Neural cell (in vitro differentiated cells): Measurements from ENCODE around the gene SYT2.

Experiments
- EZH2 ChIP-seq: fragments of 200-600, 300-800 bp; shearing (Covaris generic), sonication (generic); IDR thresholded peaks from 2 replicates; pipeline ENCODE4 v1.6.1; 2014; ENCODE audit warnings: antibody characterized with exemption, low read length, borderline replicate concordance, mild to moderate bottlenecking; ENCODE audit not compliant: insufficient read depth, poor library complexity, severe bottlenecking
- MXI1 ChIP-seq: fragments of 450-650 bp; conservative IDR thresholded peaks from 2 replicates; pipeline ENCODE4 v1.6.1; 2014; ENCODE audit warnings: antibody characterized with exemption, mild to moderate bottlenecking; ENCODE audit not compliant: poor library complexity, severe bottlenecking
- POLR2AphosphoS5 ChIP-seq: IDR thresholded peaks from 2 replicates; pipeline ENCODE4 v1.6.1; 2012
- RAD21 ChIP-seq: fragments of 450-650 bp; conservative IDR thresholded peaks from 2 replicates; pipeline ENCODE4 v1.6.1; 2014; ENCODE audit warnings: antibody characterized with exemption, mild to moderate bottlenecking, moderate library complexity
- TF ChIP-seq, protein P1 (sequence below): fragments of 450-650 bp; IDR thresholded peaks from 2 replicates; pipeline ENCODE4 v1.5.1; 2014; ENCODE audit warnings: antibody characterized with exemption, mild to moderate bottlenecking, moderate library complexity; ENCODE audit not compliant: poor library complexity, severe bottlenecking
- TF ChIP-seq, protein P2 (sequence below): IDR thresholded peaks from 2 replicates; pipeline ENCODE4 v1.6.1; 2012; ENCODE audit warnings: borderline replicate concordance

DNA sequence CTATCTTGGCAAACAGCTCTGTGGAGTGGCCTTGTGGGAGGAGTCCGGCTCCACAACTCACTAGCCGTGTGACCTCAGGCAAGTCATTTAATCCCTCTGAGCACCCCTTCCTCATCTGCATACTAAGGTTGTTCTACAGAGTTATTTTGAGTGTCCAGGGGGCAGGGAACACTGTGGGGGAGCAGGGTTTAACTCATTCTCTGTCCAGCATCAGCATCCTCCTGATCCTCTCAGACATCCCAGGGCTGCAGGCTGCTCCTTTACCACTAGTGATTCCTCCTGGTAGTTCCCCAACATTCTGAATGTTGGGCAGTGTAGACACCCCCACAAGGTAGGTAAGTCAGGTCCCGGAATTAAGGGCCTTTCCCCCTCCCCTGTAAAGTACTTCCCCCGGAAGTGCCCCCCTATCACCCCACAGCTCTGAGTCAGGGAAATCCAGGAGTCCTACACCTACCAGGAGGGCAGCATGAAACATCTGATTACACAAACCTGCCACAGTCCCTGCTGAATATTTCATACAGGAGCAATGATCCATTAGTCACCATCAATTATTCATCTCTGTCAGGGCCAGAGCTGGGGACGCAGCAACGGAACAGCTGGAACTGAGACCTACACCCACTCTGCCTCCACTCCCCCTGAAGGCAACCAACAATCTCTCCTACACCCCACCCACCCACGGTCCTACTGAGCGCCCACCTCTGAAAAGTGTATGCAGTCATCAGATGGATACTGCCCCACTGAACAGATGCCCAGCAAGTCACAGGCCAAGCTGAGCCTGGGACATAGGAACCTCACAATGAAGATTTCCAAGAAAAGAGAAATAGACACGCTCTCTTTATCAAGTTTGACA is 20.5 kb downstream of the SYT2 start:
- TF ChIP-seq, protein P1, sequence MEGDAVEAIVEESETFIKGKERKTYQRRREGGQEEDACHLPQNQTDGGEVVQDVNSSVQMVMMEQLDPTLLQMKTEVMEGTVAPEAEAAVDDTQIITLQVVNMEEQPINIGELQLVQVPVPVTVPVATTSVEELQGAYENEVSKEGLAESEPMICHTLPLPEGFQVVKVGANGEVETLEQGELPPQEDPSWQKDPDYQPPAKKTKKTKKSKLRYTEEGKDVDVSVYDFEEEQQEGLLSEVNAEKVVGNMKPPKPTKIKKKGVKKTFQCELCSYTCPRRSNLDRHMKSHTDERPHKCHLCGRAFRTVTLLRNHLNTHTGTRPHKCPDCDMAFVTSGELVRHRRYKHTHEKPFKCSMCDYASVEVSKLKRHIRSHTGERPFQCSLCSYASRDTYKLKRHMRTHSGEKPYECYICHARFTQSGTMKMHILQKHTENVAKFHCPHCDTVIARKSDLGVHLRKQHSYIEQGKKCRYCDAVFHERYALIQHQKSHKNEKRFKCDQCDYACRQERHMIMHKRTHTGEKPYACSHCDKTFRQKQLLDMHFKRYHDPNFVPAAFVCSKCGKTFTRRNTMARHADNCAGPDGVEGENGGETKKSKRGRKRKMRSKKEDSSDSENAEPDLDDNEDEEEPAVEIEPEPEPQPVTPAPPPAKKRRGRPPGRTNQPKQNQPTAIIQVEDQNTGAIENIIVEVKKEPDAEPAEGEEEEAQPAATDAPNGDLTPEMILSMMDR = no peak
- no peak for TF ChIP-seq EZH2
- TF ChIP-seq, protein P2, sequence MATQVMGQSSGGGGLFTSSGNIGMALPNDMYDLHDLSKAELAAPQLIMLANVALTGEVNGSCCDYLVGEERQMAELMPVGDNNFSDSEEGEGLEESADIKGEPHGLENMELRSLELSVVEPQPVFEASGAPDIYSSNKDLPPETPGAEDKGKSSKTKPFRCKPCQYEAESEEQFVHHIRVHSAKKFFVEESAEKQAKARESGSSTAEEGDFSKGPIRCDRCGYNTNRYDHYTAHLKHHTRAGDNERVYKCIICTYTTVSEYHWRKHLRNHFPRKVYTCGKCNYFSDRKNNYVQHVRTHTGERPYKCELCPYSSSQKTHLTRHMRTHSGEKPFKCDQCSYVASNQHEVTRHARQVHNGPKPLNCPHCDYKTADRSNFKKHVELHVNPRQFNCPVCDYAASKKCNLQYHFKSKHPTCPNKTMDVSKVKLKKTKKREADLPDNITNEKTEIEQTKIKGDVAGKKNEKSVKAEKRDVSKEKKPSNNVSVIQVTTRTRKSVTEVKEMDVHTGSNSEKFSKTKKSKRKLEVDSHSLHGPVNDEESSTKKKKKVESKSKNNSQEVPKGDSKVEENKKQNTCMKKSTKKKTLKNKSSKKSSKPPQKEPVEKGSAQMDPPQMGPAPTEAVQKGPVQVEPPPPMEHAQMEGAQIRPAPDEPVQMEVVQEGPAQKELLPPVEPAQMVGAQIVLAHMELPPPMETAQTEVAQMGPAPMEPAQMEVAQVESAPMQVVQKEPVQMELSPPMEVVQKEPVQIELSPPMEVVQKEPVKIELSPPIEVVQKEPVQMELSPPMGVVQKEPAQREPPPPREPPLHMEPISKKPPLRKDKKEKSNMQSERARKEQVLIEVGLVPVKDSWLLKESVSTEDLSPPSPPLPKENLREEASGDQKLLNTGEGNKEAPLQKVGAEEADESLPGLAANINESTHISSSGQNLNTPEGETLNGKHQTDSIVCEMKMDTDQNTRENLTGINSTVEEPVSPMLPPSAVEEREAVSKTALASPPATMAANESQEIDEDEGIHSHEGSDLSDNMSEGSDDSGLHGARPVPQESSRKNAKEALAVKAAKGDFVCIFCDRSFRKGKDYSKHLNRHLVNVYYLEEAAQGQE = no peak
- TF ChIP-seq RAD21 = no peak
- no peak for TF ChIP-seq POLR2AphosphoS5
- TF ChIP-seq MXI1 = no peak
